AG08395 (cell line): ENCODE results near the gene SCAI.
"Not testable (repeated sequence)": the region's sequence is repeated elsewhere in the genome, so short reads cannot be mapped to it uniquely, and the experiment has no call there.

ENCODE experiments used
- DNase-seq: peaks from one replicate; pipeline ENCODE4 v3.0.0; 2012; ENCODE audit warnings: mixed read lengths, low spot score

Gene SCAI

DNA sequence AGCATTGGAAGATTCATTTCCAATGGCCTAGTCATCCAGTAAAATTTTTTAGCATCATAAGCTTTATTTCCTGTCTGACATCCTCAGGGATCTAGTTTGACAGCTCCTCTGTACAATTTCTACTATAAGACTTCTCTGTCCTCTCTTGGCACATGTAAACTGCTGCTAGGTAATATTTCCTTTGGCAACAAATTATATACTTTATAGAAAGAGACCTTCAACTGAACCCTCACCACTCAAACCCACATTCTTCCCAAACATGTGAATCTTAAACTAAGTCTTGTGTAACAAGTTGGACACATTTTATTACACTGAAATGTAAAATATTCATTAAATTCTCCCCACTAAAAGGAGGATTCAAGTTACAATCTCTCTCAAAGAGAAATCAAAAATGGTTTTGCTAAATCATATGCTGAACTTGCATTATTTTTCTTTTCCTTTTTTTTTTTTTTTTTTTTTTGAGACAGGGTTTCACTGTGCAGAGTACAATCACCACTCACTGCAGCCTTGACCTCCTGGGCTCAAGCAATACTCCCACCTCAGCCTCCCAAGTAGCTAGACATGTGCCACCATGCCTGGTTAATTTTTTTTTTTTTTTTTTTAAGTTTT is 36.9 kb downstream of the SCAI start:
- DNase-seq = peak; percentile 20

- no peak for DNase-seq
Measured at GRCh38 chr9:125103770-125104460, 39.4 kb downstream of the SCAI start.

GRCh38 chr9:125103021-125103420 is 40.3 kb downstream of the SCAI start:
- DNase-seq = no peak

DNA sequence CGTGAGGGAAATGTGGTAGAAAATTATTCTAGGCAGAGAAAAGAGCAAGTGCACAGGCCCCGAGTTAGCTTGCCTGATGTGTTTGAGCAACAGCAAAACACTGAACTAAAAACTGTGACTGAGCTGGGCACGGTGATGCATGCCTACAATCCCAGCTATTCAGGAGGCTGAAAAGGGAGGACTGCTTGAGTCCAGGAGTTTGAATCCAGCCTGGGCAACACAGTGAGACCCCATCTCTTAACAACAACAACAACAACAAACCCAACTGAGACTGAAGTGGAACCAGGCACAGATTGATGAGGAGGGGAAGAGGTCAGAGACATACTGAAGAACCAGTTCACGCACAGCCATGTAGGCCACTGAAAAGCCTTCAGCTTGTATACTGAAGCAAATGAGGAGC is 42.5 kb downstream of the SCAI start:
- DNase-seq = no peak

GRCh38 chr9:125099816-125100215 is 43.5 kb downstream of the SCAI start:
- no peak for DNase-seq

DNA sequence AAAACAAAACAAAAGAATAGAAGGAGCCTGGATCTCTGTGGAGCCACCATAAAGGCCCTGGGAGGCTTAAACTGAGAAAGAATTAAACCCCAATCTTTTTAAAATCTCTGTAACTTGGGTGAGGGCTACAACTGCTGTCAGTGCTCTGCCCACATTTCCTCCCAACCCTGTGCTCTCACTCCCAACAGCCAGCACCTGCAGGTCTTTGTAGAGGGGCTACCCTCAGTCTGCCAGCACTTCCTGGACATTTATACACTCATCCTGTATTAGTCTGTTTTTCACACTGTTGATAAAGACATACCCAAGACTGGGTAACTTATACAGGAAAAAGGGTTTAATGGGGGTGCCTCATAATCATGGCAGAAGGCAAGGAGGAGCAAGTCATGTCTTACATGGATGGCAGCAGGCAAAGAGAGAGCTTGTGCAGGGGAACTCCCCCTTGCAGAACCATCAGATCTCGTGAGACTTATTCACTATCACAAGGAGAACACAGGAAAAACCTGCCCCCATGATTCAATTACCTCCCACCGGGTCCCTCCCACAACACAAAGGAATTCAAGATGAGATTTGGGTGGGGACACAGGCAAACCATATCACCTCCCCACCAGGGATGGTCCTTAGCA is 47.4 kb downstream of the SCAI start:
- no peak for DNase-seq

- DNase-seq = no peak
Measured at GRCh38 chr9:125091121-125091520, 52.2 kb downstream of the SCAI start.

DNA sequence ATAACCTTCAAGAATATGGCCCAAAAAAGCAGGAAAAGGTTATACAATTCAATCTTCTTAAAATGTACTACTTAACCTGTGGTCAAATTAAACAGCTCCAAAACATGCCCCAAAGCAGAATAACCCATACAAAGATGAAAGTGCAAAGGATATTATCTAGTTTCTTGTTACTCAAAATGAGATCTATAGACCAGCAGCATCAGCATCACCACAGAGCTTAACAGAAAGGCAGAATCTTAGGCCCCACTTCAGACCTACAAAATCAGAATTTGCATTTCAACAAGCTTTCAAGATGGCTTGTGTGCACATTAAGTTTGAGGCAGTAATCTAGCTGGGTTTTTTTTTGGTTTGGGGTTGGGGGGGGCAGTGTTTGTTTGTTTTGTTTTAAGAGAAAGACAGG is 54.0 kb downstream of the SCAI start:
- DNase-seq = no peak

GRCh38 chr9:125088752-125089151 is 54.6 kb downstream of the SCAI start:
- no peak for DNase-seq

- no peak for DNase-seq
Measured at GRCh38 chr9:125085703-125086477, 57.4 kb downstream of the SCAI start.

- not testable (repeated sequence) for DNase-seq
Measured at GRCh38 chr9:125082197-125082596, 61.1 kb downstream of the SCAI start.

DNA sequence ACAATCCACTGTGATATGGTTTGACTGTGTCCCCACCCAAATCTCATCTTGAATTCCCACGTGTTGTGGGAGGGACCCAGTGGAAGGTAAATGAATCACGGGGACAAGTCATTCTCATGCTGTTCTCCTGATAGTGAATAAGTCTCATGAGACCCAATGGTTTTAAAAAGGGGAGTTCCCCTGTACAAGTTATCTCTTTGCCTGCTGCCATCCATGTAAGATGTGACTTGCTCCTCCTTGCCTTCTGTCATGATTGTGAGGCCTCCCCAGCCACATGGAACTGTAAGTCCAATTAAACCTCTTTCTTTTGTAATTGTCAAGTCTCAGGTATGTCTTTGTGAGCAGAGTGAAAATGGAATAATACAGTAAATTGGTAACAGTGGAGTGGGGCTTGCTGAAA is 62.5 kb downstream of the SCAI start:
- DNase-seq = not testable (repeated sequence)

GRCh38 chr9:125079931-125080330 is 63.4 kb downstream of the SCAI start:
- no peak for DNase-seq

- DNase-seq = no peak
Measured at GRCh38 chr9:125075997-125076396, 67.3 kb downstream of the SCAI start.

DNA sequence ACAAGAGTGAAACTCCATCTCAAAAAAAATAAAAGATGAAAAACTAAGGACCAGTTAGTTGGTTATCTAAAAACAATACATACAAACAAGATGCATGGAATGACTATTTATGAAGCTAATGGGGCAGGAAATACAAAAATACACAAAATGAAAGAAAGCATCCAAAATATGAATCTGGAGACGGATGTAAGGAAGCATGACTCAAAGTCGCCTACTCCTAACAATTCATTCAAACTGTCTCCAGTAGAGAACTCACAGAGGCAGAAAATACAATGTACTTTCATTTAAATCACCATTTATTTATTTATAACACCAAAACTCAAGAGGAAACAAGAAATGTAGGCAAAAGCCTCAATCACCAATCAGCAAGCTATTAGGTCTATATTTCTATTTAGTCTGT is 68.4 kb downstream of the SCAI start:
- DNase-seq = no peak

- peak; percentile 12 for DNase-seq
Measured at GRCh38 chr9:125066839-125067619, 76.3 kb downstream of the SCAI start.

GRCh38 chr9:125061391-125061790 is 81.9 kb downstream of the SCAI start:
- no peak for DNase-seq

DNA sequence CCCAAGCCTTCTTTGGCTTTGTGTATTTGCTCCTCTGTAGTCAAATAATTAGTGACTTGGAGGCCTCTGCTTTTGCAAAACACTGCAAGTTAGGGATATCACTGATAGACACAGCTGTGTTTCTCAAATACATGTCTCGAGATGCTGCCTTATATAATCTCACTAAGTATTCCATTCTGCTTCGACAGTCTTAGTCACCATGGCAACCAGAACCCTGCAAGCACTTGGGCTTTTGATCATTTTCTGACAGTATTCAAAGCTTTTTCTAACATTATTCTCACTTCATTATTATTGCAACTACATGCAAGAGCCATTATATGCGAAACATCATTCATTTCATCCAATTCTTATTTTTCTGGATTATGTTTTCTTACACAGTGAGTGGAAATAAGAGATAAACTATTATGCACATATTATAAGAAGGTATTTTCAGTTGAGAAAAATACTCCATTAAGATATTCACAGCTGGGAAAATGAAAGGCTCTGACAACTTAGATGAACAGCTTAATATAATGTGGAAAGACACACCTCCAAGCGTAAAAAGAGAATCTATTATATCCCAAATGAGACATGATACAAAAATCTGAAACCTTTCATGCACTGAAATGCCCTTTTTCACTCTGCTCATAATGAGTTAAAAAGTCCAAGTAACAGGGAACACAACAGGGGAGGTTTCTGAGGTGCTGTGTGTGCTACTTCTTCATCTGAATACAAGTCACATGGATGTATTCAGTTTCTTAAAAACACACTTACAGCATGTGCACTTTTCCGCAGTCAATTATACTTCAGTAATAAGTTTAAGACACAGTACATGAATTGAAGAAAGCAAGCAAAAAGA is 93.9 kb downstream of the SCAI start:
- DNase-seq = no peak

GRCh38 chr9:125043631-125044030 is 99.7 kb downstream of the SCAI start:
- no peak for DNase-seq

- DNase-seq = no peak
Measured at GRCh38 chr9:125043148-125043547, 100.2 kb downstream of the SCAI start.

DNA sequence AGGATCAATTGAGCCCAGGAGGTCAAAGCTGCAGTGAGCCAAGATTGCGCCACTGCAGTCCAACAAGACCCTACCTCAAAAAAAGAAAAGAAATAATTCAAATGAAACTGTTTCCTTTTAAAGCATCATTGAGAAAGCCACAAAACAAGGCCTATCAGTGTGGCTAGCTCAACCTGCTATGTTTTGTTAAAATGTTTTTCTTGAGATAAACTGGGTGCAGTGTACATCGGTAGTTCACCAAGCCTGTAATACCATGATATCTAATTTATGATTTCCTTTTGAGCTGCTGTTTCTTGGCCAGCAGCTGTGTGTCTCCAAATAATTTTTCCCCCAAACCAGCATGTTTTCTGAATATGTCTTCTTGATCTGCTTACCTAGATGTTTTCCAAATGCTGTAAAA is 105.2 kb downstream of the SCAI start:
- no peak for DNase-seq
